BJ (cell line): ENCODE results near the gene TEC. TPM values are rescaled to one million over a fixed set of nuclear protein-coding genes. Genes with fewer than 3 reads are reported as not detected.
"Not testable (repeated sequence)": the region's sequence is repeated elsewhere in the genome, so short reads cannot be mapped to it uniquely, and the experiment has no call there.

ENCODE experiments used
- CTCF ChIA-PET: fragments of 350-600 bp; formaldehyde crosslinking; extraction: SDS; loops from one replicate; lab custom pipeline; 2021; ENCODE audit warnings: antibody characterized with exemption, inconsistent platforms; lab: Yijun Ruan, JAX
- POLR2A ChIA-PET: fragments of 300-600 bp; sonication (Branson Sonifier 250); formaldehyde crosslinking; extraction: SDS; loops from one replicate; lab custom pipeline; 2021; ENCODE audit warnings: antibody characterized with exemption; lab: Charles Lee
- DNase-seq: peaks from one replicate; pipeline ENCODE4 v3.0.0-alpha.2; 2011; ENCODE audit warnings: low read depth
- H3K27me3 ChIP-seq: 2 replicates; pipeline ENCODE4 v1.6.0; 2011; ENCODE audit warnings: low read length; ENCODE audit not compliant: control insufficient read depth, insufficient read depth
- H3K36me3 ChIP-seq: 2 replicates; pipeline ENCODE4 v1.5.1; 2011; ENCODE audit warnings: low read length; ENCODE audit not compliant: control insufficient read depth, insufficient read depth
- H3K4me3 ChIP-seq: 2 replicates; pipeline ENCODE4 v1.5.1; 2011; ENCODE audit warnings: low read depth, mild to moderate bottlenecking, control low read depth, low read length
- polyA plus RNA-seq: library from polyadenylated mRNA; depleted of rRNA; stranded (reverse); fragments of >200 nt; gene quantifications from 2 replicates; pipeline ENCODE4 v1.2.3, GENCODE V29; 2011
- TF ChIP-seq, protein P1 (sequence below): IDR thresholded peaks from 2 replicates; pipeline ENCODE4 v1.5.1; 2011; ENCODE audit warnings: low read depth, mild to moderate bottlenecking, control low read depth, inconsistent platforms, low read length, moderate library complexity; ENCODE audit not compliant: insufficient read depth

TEC gene
- polyA plus RNA-seq, 1 experiment: 0.20 TPM

DNA sequence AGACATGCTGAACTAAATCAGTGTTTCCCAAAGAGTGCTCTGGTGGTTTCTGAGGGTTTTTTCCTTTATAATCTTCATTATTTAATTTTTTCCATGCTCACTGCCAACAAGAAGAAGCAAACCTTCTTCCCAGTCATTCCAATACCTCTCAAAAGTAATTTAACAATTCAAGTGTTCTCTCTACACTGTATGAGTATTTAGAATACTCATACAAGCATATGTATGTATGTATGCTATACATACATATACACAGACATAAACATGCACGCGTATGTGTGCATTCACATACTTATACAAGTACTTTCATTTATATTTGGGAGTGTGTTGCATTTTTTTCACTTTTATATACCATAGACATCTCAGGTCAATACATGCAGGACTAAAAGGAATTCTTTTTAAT is 81.2 kb downstream of the TEC start:
- POLR2A ChIA-PET: interaction anchor here (0.6 kb wide), 1 partner anchor 274 kb away, joined by 4 read pairs; no protein-coding TSS in a partner anchor
- Histone ChIP-seq H3K36me3 (no peaks in the 10 kb centered on the region), H3K4me3 (no peak overlapping the region), H3K27me3 (no peaks in the 10 kb centered on the region)
- DNase-seq: no peak
- CTCF ChIA-PET: no interaction called here
- TF ChIP-seq, protein P1, sequence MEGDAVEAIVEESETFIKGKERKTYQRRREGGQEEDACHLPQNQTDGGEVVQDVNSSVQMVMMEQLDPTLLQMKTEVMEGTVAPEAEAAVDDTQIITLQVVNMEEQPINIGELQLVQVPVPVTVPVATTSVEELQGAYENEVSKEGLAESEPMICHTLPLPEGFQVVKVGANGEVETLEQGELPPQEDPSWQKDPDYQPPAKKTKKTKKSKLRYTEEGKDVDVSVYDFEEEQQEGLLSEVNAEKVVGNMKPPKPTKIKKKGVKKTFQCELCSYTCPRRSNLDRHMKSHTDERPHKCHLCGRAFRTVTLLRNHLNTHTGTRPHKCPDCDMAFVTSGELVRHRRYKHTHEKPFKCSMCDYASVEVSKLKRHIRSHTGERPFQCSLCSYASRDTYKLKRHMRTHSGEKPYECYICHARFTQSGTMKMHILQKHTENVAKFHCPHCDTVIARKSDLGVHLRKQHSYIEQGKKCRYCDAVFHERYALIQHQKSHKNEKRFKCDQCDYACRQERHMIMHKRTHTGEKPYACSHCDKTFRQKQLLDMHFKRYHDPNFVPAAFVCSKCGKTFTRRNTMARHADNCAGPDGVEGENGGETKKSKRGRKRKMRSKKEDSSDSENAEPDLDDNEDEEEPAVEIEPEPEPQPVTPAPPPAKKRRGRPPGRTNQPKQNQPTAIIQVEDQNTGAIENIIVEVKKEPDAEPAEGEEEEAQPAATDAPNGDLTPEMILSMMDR: no peak

DNA sequence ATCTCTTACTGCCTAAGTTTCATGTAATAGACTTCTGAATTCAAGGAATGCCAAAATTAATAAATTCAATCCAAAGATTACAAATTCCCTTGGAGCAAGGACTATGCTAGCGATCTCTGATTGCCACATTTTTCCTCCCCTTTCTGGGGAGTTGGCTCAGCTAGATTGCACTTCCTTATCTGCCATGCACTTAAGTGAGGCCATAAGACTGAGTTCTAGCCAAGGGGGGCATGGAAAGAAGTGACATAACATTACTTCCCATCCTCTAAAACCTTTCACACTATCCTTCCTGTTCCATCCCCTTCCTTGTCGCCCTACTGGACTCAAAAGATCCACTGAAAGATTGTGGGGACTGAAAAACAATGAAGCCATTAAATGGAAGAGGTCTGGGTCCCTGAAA is 81.8 kb downstream of the TEC start:
- no peak for DNase-seq
- POLR2A ChIA-PET: no interaction called here
- no peaks in the 10 kb centered on the region for H3K36me3 ChIP-seq

DNA sequence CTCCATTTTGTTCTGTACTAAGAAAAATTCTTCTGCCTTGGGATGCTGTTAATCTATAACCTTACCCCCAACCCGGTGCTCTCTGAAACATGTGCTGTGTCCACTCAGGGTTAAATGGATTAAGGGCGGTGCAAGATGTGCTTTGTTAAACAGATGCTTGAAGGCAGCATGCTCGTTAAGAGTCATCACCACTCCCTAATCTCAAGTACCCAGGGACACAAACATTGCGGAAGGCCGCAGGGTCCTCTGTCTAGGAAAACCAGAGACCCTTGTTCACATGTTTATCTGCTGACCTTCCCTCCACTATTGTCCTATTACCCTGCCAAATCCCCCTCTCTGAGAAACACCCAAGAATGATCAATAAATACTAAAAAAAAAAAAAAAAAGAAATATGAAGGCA is 82.6 kb downstream of the TEC start:
- POLR2A ChIA-PET, DNase-seq, CTCF ChIA-PET, H3K27me3 ChIP-seq, H3K36me3 ChIP-seq, H3K4me3 ChIP-seq: not testable (repeated sequence)

More for the DNA sequence above, 81.8 kb downstream of the TEC start:
- TF ChIP-seq, protein P1: no peak
- CTCF ChIA-PET: no interaction called here
- no peak overlapping the region for H3K4me3 ChIP-seq
- no peaks in the 10 kb centered on the region for H3K27me3 ChIP-seq

DNA sequence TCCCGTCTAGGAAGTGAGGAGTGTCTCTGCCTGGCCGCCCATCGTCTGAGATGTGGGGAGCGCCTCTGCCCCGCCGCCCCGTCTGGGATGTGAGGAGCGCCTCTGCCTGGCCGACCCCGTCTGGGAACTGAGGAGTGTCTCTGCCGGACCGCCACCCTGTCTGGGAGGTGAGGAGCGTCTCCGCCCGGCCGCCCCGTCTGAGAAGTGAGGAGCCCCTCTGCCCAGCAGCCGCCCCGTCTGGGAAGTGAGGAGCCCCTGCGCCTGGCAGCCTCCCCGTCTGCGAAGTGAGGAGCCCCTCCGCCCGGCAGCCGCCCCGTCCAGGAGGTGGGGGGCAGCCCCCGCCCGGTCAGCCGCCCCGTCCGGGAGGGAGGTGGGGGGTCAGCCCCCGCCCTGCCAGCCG is 83.2 kb downstream of the TEC start:
- CTCF ChIA-PET: not testable (repeated sequence)

DNA sequence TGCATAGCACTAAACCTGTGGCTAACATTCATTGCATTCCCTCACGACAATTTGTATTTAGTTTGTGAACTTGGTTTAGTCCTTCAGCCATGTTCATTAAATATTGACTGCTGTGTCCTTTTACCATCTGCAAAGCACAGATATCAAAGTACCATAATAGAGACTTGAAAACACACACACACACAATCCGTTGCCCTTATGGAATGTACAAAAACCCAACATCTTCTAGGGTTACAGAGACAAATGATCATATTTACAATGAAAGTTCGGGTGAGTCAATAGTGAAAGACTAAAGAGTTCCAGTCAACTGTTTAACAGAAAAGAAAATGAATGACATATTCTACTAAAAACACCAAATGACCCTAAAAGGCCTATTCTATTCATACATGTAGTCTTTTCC is 84.8 kb downstream of the TEC start:
- TF ChIP-seq, protein P1: no peak
- H3K4me3 ChIP-seq: no peak overlapping the region
- no peaks in the 10 kb centered on the region for H3K36me3 ChIP-seq
- DNase-seq: no peak
- ChIA-PET CTCF (no interaction called here), POLR2A (no interaction called here)
- no peaks in the 10 kb centered on the region for H3K27me3 ChIP-seq

More for the DNA sequence above, 83.2 kb downstream of the TEC start:
- H3K4me3 ChIP-seq, POLR2A ChIA-PET, DNase-seq, H3K36me3 ChIP-seq, H3K27me3 ChIP-seq: not testable (repeated sequence)

DNA sequence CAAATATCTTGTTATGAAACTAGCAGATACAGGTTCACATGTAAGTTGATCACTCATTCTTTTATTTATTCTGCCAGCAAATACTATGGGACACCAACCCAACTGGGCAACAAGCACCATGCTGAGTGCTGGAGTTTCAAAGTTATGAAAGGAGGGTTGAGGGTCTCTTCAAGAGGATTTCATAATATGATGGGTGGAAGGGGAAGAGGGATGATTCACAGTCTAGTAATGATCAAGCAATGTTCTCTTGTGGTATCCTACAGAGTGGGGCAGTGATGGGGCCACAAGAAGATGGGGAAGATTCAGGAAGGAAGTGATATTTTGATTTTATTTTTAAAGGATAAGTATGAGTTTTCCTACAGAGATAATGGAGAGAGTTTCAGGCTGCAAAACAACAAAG is 89.4 kb downstream of the TEC start:
- ChIA-PET CTCF (no interaction called here), POLR2A (no interaction called here)
- no peaks in the 10 kb centered on the region for H3K27me3 ChIP-seq
- H3K36me3 ChIP-seq: no peaks in the 10 kb centered on the region
- no peak for DNase-seq
- TF ChIP-seq, protein P1: no peak
- no peak overlapping the region for H3K4me3 ChIP-seq
